MCF 10A (cell line): ENCODE data around the gene GRM7. TPM values are rescaled to one million over a fixed set of nuclear protein-coding genes. Genes with fewer than 3 reads are reported as not detected.

Experiments used
- BruUV-seq: library from RNA; stranded (reverse); fragments of 400-500 nt; replicated peaks from 2 replicates; lab custom pipeline; 2021; lab: Mats Ljungman, UMichigan
- CTCF ChIA-PET: fragments of 300-600 bp; sonication (Branson Sonifier 250); formaldehyde crosslinking; extraction: SDS; loops from one replicate; lab custom pipeline; 2021; ENCODE audit warnings: antibody characterized with exemption, inconsistent platforms; lab: Yijun Ruan, JAX
- POLR2A ChIA-PET: fragments of 300-600, 350-650 bp; sonication (Branson Sonifier 250); formaldehyde crosslinking; extraction: SDS; loops from one replicate; lab custom pipeline; 2020; ENCODE audit warnings: antibody characterized with exemption, inconsistent platforms; lab: Yijun Ruan, JAX
- DNase-seq: peaks from one replicate; pipeline ENCODE4 v3.0.0-alpha.2; 2018; ENCODE audit not compliant: unreplicated experiment
- H3K27ac Mint-ChIP-seq: one replicate; pipeline ENCODE4 v1.8.0; 2022; ENCODE audit warnings: mild to moderate bottlenecking, low read depth, mixed read lengths; ENCODE audit not compliant: unreplicated experiment
- H3K27me3 Mint-ChIP-seq: one replicate; pipeline ENCODE4 v1.8.0; 2022; ENCODE audit warnings: mixed read lengths; ENCODE audit not compliant: insufficient read depth, unreplicated experiment
- H3K36me3 Mint-ChIP-seq: one replicate; pipeline ENCODE4 v1.8.0; 2022; ENCODE audit warnings: mild to moderate bottlenecking, moderate library complexity, mixed read lengths; ENCODE audit not compliant: insufficient read depth, unreplicated experiment
- H3K4me1 Mint-ChIP-seq: one replicate; pipeline ENCODE4 v1.8.0; 2022; ENCODE audit warnings: mixed read lengths; ENCODE audit not compliant: insufficient read depth, unreplicated experiment
- H3K4me3 Mint-ChIP-seq: one replicate; pipeline ENCODE4 v1.8.0; 2022; ENCODE audit warnings: mild to moderate bottlenecking, moderate library complexity, mixed read lengths; ENCODE audit not compliant: unreplicated experiment
- H3K9me3 Mint-ChIP-seq: one replicate; pipeline ENCODE4 v1.8.0; 2022; ENCODE audit warnings: mixed read lengths; ENCODE audit not compliant: unreplicated experiment
- intact Hi-C: fragments of 100-400 bp; cut with micrococcal nuclease; formaldehyde crosslinking; loops from 2 replicates; pipeline ENCODE4 v1.14.1; 2022
- total RNA-seq: library from RNA; stranded (reverse); gene quantifications from 2 replicates; pipeline ENCODE4 v1.2.3, GENCODE V29; 2022
- TF ChIP-seq, protein P1 (sequence below): fragments of 200-600 bp; IDR thresholded peaks from one replicate; pipeline ENCODE4 v1.8.0; 2022; ENCODE audit warnings: antibody characterized with exemption, mild to moderate bottlenecking; ENCODE audit not compliant: unreplicated experiment

The GRM7 gene
- total RNA-seq, 1 experiment from 2014 or later = not detected

DNA sequence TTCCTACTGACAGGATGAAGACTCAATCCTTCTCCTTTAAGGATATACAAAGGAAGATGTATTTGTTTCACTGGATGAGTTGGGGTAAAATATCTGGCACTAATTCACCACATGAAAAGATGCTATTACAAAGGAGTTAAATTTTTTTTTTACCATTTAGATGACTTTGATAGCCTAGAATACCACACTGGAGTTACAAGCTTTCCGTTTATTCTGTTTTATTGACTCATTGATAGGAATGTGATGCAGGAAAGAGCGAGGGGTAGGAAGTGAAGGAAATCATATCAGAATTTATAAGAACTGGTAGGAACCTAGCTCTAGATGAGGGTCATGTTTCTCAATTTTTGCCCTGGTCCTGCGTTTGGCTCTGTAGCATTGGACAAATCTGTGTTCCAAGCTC is 427.2 kb downstream of the GRM7 start:
- no peak overlapping the region for H3K27ac Mint-ChIP-seq
- TF ChIP-seq, protein P1, sequence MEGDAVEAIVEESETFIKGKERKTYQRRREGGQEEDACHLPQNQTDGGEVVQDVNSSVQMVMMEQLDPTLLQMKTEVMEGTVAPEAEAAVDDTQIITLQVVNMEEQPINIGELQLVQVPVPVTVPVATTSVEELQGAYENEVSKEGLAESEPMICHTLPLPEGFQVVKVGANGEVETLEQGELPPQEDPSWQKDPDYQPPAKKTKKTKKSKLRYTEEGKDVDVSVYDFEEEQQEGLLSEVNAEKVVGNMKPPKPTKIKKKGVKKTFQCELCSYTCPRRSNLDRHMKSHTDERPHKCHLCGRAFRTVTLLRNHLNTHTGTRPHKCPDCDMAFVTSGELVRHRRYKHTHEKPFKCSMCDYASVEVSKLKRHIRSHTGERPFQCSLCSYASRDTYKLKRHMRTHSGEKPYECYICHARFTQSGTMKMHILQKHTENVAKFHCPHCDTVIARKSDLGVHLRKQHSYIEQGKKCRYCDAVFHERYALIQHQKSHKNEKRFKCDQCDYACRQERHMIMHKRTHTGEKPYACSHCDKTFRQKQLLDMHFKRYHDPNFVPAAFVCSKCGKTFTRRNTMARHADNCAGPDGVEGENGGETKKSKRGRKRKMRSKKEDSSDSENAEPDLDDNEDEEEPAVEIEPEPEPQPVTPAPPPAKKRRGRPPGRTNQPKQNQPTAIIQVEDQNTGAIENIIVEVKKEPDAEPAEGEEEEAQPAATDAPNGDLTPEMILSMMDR = no peak
- H3K4me3 Mint-ChIP-seq = no peak overlapping the region
- no peaks in the 10 kb centered on the region for H3K27me3 Mint-ChIP-seq
- H3K9me3 Mint-ChIP-seq = no peaks in the 10 kb centered on the region
- ChIA-PET POLR2A (no interaction called here), CTCF (interaction anchor here (0.6 to 2.6 kb wide), 5 partner anchors 810 to 952 kb away, joined by 3 to 12 read pairs (median 4); no protein-coding TSS in a partner anchor)
- intact Hi-C loops = loop anchor here (5.0 kb wide), 1 partner anchor 809 kb away; no protein-coding TSS in a partner anchor
- no peak for DNase-seq
- no TSS peak for BruUV-seq
- no peaks in the 10 kb centered on the region for H3K36me3 Mint-ChIP-seq
- H3K4me1 Mint-ChIP-seq = peaks cover 8% of the 10 kb centered on the region

DNA sequence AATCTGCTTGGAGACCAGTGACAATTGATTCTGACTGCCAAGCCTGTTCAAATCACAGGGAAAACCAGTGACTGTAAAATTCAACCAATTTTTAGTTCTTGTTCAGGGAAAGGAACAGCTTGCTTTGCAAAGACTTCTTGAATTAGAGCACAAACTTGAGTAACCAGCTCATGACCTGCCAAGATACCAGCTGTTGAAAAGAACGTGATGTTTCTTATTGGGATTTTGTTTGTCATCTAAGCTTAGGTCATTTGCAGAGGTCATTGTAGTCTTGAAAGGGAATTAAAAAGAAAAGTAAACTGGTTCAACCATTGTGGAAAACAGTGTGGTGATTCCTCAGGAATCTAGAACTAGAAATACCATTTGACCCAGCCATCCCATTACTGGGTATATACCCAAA is 428.2 kb downstream of the GRM7 start:
- no TSS peak for BruUV-seq
- no peaks in the 10 kb centered on the region for H3K9me3 Mint-ChIP-seq
- no peaks in the 10 kb centered on the region for H3K36me3 Mint-ChIP-seq
- intact Hi-C loops = loop anchor here (5.0 kb wide), 1 partner anchor 808 kb away; no protein-coding TSS in a partner anchor
- H3K4me1 Mint-ChIP-seq = peaks cover 8% of the 10 kb centered on the region
- no peak for DNase-seq
- H3K27me3 Mint-ChIP-seq = no peaks in the 10 kb centered on the region
- H3K4me3 Mint-ChIP-seq = no peak overlapping the region
- ChIA-PET POLR2A (no interaction called here), CTCF (interaction anchor here (0.6 kb wide), 1 partner anchor 1491 kb away, joined by 3 read pairs; no protein-coding TSS in a partner anchor)
- TF ChIP-seq, protein P1 = no peak
- no peak overlapping the region for H3K27ac Mint-ChIP-seq

DNA sequence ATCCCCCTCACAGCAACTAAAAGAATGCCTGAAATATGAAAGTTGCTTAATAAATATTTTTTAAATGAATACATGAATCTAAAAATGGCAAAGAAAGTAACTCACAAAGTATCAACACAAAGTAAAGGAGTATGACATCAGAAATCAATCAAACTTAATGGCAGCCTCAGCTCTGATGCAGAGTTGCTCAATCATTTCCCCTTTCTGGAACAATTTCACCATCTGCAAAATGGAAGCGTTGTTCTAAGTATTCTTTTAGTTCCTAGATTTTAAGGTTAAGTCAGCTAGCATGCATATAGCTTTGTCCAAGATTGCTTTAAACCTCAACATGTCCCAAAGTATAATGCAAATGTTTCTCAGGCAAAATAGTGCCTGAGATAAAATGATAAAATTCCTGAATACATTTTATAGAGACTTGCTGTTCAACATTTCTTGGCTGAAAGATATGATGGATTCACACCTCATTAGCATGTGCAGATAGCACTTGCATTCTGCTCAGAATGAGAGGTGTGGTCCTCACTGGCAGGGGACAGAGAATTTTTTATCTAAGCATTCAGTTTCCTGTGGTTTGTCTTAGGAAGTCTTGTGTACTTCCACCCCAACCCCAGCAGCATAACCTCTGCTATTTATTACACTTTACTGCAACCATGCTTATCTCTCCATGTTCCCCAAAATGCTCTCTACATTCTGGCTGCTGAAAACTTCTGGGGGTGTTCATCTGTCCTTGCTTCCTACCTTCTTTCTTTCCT is 429.3 kb downstream of the GRM7 start:
- Mint-ChIP-seq H3K4me3 (no peak overlapping the region), H3K36me3 (no peaks in the 10 kb centered on the region), H3K9me3 (no peaks in the 10 kb centered on the region), H3K27ac (no peak overlapping the region), H3K27me3 (no peaks in the 10 kb centered on the region), H3K4me1 (peaks cover 8% of the 10 kb centered on the region)
- intact Hi-C loops = no loop called here
- no TSS peak for BruUV-seq
- CTCF ChIA-PET = no interaction called here
- no peak for DNase-seq
- POLR2A ChIA-PET = no interaction called here
- TF ChIP-seq, protein P1 = no peak

DNA sequence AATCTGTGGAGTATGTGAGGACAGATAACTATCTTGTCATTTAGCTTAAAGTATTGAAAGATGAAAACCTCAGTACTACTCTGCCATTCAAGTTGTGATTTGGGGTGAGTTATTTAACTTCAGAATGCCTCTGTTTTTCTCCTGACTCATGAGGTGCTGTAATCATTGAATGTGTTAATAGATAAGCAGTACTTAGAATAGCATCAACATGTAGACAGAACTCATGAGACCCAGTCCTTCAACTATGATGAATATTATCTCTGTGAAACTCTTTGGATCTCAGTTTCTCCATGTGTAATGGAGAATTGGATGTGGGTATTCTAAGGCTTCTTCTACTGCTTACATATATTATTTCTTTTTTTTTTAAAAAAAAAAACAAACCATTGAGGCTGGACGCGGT is 431.4 kb downstream of the GRM7 start:
- ChIA-PET POLR2A (no interaction called here), CTCF (interaction anchor here (0.5 to 1.0 kb wide), 3 partner anchors 220 to 1124 kb away, joined by 3 to 6 read pairs (median 4); no protein-coding TSS in a partner anchor)
- intact Hi-C loops = no loop called here
- TF ChIP-seq, protein P1 = no peak
- Mint-ChIP-seq H3K36me3 (no peaks in the 10 kb centered on the region), H3K9me3 (no peaks in the 10 kb centered on the region), H3K4me1 (peaks cover 8% of the 10 kb centered on the region), H3K4me3 (no peak overlapping the region), H3K27me3 (no peaks in the 10 kb centered on the region), H3K27ac (no peak overlapping the region)
- no peak for DNase-seq
- no TSS peak for BruUV-seq
